Measurements from ENCODE around the gene ZNF205.
"Not testable (repeated sequence)": the region's sequence is repeated elsewhere in the genome, so short reads cannot be mapped to it uniquely, and the experiment has no call there.

ZNF205 gene

GRCh38 chr16:3112058-3112880 lies at the start of gene ZNF205:
TSS of gene ZNF205 (plus strand) at chr16:3112586. CDS start at chr16:3113431, 845 bp downstream.
- peak within 1 kb of the TSS; percentile 70 for H3K27ac ChIP-seq
- TF ChIP-seq, protein P1, sequence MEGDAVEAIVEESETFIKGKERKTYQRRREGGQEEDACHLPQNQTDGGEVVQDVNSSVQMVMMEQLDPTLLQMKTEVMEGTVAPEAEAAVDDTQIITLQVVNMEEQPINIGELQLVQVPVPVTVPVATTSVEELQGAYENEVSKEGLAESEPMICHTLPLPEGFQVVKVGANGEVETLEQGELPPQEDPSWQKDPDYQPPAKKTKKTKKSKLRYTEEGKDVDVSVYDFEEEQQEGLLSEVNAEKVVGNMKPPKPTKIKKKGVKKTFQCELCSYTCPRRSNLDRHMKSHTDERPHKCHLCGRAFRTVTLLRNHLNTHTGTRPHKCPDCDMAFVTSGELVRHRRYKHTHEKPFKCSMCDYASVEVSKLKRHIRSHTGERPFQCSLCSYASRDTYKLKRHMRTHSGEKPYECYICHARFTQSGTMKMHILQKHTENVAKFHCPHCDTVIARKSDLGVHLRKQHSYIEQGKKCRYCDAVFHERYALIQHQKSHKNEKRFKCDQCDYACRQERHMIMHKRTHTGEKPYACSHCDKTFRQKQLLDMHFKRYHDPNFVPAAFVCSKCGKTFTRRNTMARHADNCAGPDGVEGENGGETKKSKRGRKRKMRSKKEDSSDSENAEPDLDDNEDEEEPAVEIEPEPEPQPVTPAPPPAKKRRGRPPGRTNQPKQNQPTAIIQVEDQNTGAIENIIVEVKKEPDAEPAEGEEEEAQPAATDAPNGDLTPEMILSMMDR (conservative IDR thresholded peaks at IDR 0.05), result no peak

DNA sequence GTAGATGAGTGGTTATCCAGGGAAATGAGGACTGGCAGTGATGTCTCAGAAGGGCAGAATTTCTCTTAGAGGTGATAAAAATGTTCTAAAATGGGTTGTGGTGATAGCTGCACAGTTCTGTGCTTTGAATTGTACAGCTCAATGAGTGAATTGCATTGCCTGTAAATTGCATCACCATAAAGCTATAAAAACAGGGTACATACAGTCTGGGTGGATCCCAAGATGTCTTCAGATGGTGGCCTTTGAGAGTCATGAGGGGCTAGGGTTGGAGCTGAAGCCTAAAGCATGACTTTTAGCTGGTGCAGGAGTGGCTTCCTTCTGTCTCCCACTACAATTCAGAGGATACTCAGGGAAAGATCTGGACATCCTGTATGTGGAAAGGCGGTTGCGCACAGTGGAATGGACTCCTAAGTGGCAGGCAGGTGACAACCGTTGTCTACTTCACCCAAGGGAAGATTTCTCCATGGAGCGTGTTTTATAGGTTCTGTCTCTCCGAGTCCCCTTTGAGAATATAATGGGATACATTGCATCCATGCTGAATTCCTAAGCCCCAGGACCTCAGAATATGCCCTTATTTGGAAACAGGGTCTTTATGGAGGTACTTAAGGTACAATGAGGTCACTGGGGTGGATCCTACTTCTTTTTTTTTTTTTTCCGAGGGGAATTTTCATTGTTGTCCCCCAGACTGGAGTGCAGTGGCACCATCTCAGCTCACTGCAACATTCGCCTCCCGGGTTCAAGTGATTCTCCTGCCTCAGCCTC lies 48.6 kb upstream of the ZNF205 start:
- no peak overlapping the region for H3K27ac ChIP-seq

GRCh38 chr16:3065069-3065741 lies 47.2 kb upstream of the ZNF205 start, which contains the start of gene IL32:
TSS of gene IL32 (plus strand) at chr16:3065640. CDS start at chr16:3065812, 172 bp downstream.
- TF ChIP-seq, protein P1 (conservative IDR thresholded peaks at IDR 0.05), result no peak
- no peak within 1 kb of the TSS for H3K27ac ChIP-seq

More for the DNA sequence above, 48.6 kb upstream of the ZNF205 start:
- TF ChIP-seq, protein P1 (conservative IDR thresholded peaks at IDR 0.05), result no peak

DNA sequence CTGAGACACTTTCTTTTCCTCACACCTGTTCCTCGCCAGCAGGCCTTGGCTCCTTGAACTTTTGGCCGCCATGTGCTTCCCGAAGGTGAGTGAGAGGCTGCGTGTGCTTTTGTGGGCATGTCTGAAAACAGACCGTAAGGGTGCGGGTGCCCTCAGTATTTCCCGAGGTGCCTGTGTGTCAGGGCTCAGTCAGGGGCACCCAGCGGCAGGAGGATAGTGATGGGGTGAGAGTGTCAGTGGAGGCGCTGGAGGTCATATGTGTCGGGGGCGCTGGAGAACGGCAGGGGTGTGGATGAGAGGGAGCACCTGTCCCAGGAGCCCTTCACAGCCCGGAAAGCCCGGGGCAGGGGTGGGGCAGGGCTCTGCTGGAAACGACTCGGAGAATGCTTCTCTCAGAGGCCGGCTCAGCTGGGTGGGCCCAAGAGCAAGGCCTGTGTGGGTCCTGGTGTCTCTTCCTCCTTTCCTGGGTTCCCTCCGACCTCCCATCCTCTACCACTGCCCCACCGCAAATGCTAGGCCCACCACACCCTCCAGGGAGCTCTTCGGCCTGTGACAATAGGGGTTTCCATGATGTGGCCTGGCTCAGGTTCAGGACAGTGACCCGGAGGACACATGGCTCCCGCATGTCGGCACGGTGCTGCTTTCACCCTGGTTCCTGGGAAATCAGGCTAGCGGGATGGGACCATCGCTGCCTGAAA lies 46.5 kb upstream of the ZNF205 start:
- no peak overlapping the region for H3K27ac ChIP-seq
- TF ChIP-seq, protein P1 (conservative IDR thresholded peaks at IDR 0.05), result no peak

DNA sequence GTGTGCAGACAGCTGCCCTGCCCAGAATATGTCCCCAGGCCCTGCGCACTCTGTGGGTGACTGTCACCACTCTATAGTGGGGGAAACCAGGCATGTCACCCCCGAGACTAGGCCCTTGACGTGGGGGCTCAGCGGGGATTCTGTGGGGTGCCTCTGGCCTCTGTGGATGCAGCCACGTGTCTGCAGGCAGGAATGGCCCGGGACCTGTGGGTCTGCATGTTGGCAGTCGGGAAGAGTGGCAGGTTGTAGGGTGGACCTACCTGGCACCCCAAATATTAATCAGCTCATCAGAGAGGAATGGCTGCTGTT lies 46.0 kb upstream of the ZNF205 start:
- H3K27ac ChIP-seq, result no peak overlapping the region

GRCh38 chr16:3068487-3068886 lies 43.9 kb upstream of the ZNF205 start:
- TF ChIP-seq, protein P1 (conservative IDR thresholded peaks at IDR 0.05), result no peak
- H3K27ac ChIP-seq, result no peak overlapping the region

More for the DNA sequence above, 46.0 kb upstream of the ZNF205 start:
- TF ChIP-seq, protein P1 (conservative IDR thresholded peaks at IDR 0.05), result no peak

GRCh38 chr16:3069146-3069545 lies 43.2 kb upstream of the ZNF205 start:
- not testable (repeated sequence) for H3K27ac ChIP-seq
